Endodermal cell (in vitro differentiated cells): ENCODE results near the gene CTSD. TPM values are rescaled to one million over a fixed set of nuclear protein-coding genes. Genes with fewer than 3 reads are reported as not detected.

Experiments used
- DNase-seq: peaks from one replicate; pipeline ENCODE4 v3.0.0-alpha.2; 2017
- H3K27ac ChIP-seq: 2 replicates; pipeline ENCODE4 v1.5.1; 2013; ENCODE audit warnings: mild to moderate bottlenecking, low read depth, low read length, moderate library complexity
- H3K27me3 ChIP-seq: 2 replicates; pipeline ENCODE4 v1.6.1; 2013; ENCODE audit warnings: mild to moderate bottlenecking, low read length, moderate library complexity; ENCODE audit not compliant: insufficient read depth, control insufficient read depth, poor library complexity, severe bottlenecking
- H3K36me3 ChIP-seq: 2 replicates; pipeline ENCODE4 v1.7.0; 2013; ENCODE audit warnings: mild to moderate bottlenecking, low read length, moderate library complexity; ENCODE audit not compliant: control insufficient read depth, insufficient read depth
- H3K4me1 ChIP-seq: one replicate; pipeline ENCODE4 v1.7.0; 2013; ENCODE audit warnings: low read length; ENCODE audit not compliant: control insufficient read depth, insufficient read depth
- H3K4me3 ChIP-seq: 2 replicates; pipeline ENCODE4 v1.5.1; 2013; ENCODE audit warnings: mild to moderate bottlenecking, low read length, moderate library complexity
- H3K9ac ChIP-seq: 2 replicates; pipeline ENCODE4 v1.6.1; 2013; ENCODE audit warnings: mild to moderate bottlenecking, low read length, moderate library complexity; ENCODE audit not compliant: poor library complexity, severe bottlenecking; ENCODE audit errors: extremely low read depth
- H3K9me3 ChIP-seq: 2 replicates; pipeline ENCODE4 v1.6.1; 2013; ENCODE audit warnings: mild to moderate bottlenecking, low read length, moderate library complexity; ENCODE audit not compliant: control insufficient read depth
- H3K27ac Mint-ChIP-seq: 2 replicates; pipeline ENCODE4 v1.8.0; 2020; ENCODE audit warnings: mixed read lengths
- H3K27me3 Mint-ChIP-seq: 2 replicates; pipeline ENCODE4 v1.8.0; 2021; ENCODE audit warnings: mild to moderate bottlenecking, mixed read lengths; ENCODE audit not compliant: insufficient read depth
- H3K36me3 Mint-ChIP-seq: 2 replicates; pipeline ENCODE4 v1.8.0; 2020; ENCODE audit warnings: low read depth, mixed read lengths
- H3K4me1 Mint-ChIP-seq: 2 replicates; pipeline ENCODE4 v1.8.0; 2020; ENCODE audit warnings: mixed read lengths
- H3K4me3 Mint-ChIP-seq: 2 replicates; pipeline ENCODE4 v1.8.0; 2020; ENCODE audit warnings: mild to moderate bottlenecking, moderate library complexity, mixed read lengths
- H3K9me3 Mint-ChIP-seq: 2 replicates; pipeline ENCODE4 v1.8.0; 2020; ENCODE audit warnings: mild to moderate bottlenecking, mixed read lengths
- CTCF ChIP-seq: fragments of 200-600 bp; sonication (generic); conservative IDR thresholded peaks from 2 replicates; pipeline ENCODE4 v1.5.0; 2021; ENCODE audit warnings: antibody characterized with exemption, mild to moderate bottlenecking
- WGBS, 2 experiments: methylation state at CpG; one replicate each; pipeline versions ENCODE4 v1.1.5 to v1.1.7; 2013; ENCODE audit warnings: missing lambda C conversion rate in 2 of 2, mixed read lengths in 1 of 2; ENCODE audit not compliant: insufficient coverage in 1 of 2, insufficient read length in 1 of 2; 5-methylcytosine and 5-hydroxymethylcytosine counted together
- total RNA-seq, 2 donors: library from RNA; stranded (reverse); fragmentation: NEBNext Ultra II Directional in 1 of 2; extraction: Animal tissue kit (Norgen Biotek cat#: 25700) in 1 of 2; gene quantifications; 2 replicates in 1 of 2; 3 replicates in 1 of 2; pipeline ENCODE4 v1.2.1, GENCODE V29; 2021

CTSD gene
- total RNA-seq, 2 donors from 2014 or later: 185 to 208 TPM

- WGBS, 2 experiments: 48 to 84% methylated on average over 2 to 14 of the region's 14 CpGs
- Histone ChIP-seq H3K9me3 (no peaks in the 10 kb centered on the region), H3K36me3 (no peaks in the 10 kb centered on the region), H3K4me1 (no peaks in the 10 kb centered on the region), H3K27ac (no peak overlapping the region), H3K27me3 (no peaks in the 10 kb centered on the region), H3K4me3 (no peak overlapping the region), H3K9ac (no peak overlapping the region)
- H3K4me3 Mint-ChIP-seq: no peak overlapping the region
- no peak for DNase-seq
- no peaks in the 10 kb centered on the region for H3K4me1 Mint-ChIP-seq
- peaks cover 2% of the 10 kb centered on the region for H3K9me3 Mint-ChIP-seq
- no peak for TF ChIP-seq CTCF
- H3K27ac Mint-ChIP-seq: no peak overlapping the region
- H3K27me3 Mint-ChIP-seq: peaks cover 35% of the 10 kb centered on the region
- no peaks in the 10 kb centered on the region for H3K36me3 Mint-ChIP-seq
These were observed 14.6 kb upstream of the CTSD start for GRCh38 chr11:1778141-1778911.

- Histone ChIP-seq H3K27ac (no peak overlapping the region), H3K4me1 (no peaks in the 10 kb centered on the region), H3K4me3 (no peak overlapping the region), H3K36me3 (no peaks in the 10 kb centered on the region), H3K27me3 (no peaks in the 10 kb centered on the region), H3K9me3 (no peaks in the 10 kb centered on the region), H3K9ac (no peak overlapping the region)
- Mint-ChIP-seq H3K36me3 (no peaks in the 10 kb centered on the region), H3K9me3 (peaks cover 2% of the 10 kb centered on the region), H3K27ac (no peak overlapping the region), H3K4me3 (no peak overlapping the region), H3K27me3 (peaks cover 31% of the 10 kb centered on the region), H3K4me1 (no peaks in the 10 kb centered on the region)
- no peak for DNase-seq
- WGBS, 2 experiments: 78% methylated on average over 2 of the region's 2 CpGs; no CpG with 5 or more reads in 1 of the 2 experiments
- TF ChIP-seq CTCF: no peak
These were observed 14.0 kb upstream of the CTSD start for GRCh38 chr11:1777737-1778136.

GRCh38 chr11:1776944-1777715, 13.4 kb upstream of the CTSD start:
- Histone ChIP-seq H3K4me1 (no peaks in the 10 kb centered on the region), H3K27ac (no peak overlapping the region), H3K27me3 (no peaks in the 10 kb centered on the region), H3K36me3 (no peaks in the 10 kb centered on the region), H3K9ac (no peak overlapping the region), H3K9me3 (no peaks in the 10 kb centered on the region), H3K4me3 (no peak overlapping the region)
- H3K27me3 Mint-ChIP-seq: peaks cover 27% of the 10 kb centered on the region
- H3K9me3 Mint-ChIP-seq: peaks cover 2% of the 10 kb centered on the region
- WGBS, 2 experiments: 81% methylated on average over 3 to 5 of the region's 5 CpGs
- H3K27ac Mint-ChIP-seq: no peak overlapping the region
- TF ChIP-seq CTCF: no peak
- H3K36me3 Mint-ChIP-seq: no peaks in the 10 kb centered on the region
- no peak for DNase-seq
- no peak overlapping the region for H3K4me3 Mint-ChIP-seq
- H3K4me1 Mint-ChIP-seq: peaks cover 3% of the 10 kb centered on the region
